GM18861 (cell line): ENCODE results near the gene MACROD2.
"Not testable (repeated sequence)": the region's sequence is repeated elsewhere in the genome, so short reads cannot be mapped to it uniquely, and the experiment has no call there.

Source experiments
- ATAC-seq: cut with Tn5 transposase; IDR thresholded peaks from one replicate; pipeline ENCODE4 v1.9.1; 2021; ENCODE audit not compliant: unreplicated experiment

The MACROD2 gene

DNA sequence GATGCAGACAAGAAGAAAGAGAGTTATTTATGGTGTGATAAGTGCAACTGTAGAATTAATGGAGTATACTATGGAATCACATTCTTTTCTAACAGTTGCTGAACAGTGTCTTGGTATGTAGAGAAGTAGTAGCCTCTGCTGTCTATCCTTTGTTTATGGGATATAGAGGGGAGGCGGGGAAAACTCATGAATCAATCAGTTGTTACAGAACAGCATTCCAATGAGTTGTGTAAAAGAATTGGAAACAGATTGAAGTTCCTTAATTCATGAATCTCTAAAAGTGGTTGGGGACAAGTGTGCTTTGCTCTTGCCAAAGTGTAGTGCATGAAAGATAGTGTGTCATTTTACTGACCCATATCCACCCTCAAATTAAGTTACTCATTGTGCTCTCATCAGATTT is 264.4 kb downstream of the MACROD2 start:
- ATAC-seq: no peak

DNA sequence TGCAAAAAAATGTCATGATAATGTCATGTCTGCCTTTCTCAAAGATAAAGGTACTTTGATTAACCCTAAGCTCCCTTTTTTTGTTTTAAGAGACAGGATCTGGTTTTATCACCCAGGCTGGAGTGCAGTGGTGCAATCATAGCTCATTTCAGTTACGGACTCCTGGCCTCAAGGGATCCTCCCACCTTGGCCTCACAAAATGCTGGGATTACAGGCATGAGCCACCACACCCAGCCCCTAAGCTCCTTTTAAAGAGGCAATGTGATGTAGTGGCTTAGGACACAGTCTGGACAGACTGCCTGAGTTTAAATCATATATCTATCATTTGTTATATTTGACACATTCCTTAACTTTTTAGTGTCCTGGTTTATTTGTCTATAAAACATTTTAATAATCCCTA is 265.1 kb downstream of the MACROD2 start:
- ATAC-seq: no peak

DNA sequence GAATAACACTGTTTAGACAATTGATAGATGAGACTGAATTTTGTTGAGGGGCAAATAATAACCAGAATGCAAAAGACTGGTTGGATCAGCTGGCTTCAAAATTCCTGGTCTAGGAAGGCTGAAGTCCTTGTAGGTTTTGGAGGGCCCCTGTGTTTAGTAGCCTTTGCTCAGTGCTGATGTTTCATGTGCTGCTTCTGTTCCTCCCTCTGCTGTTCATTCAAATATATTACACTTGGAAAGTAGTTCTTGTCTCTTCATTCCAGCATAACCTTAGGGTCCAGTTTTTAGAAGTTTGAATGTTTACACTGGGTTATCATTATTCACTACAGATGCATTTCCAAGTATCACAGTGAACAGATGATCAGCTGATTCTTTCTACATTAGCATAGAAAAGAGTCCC is 269.6 kb downstream of the MACROD2 start:
- ATAC-seq: no peak

DNA sequence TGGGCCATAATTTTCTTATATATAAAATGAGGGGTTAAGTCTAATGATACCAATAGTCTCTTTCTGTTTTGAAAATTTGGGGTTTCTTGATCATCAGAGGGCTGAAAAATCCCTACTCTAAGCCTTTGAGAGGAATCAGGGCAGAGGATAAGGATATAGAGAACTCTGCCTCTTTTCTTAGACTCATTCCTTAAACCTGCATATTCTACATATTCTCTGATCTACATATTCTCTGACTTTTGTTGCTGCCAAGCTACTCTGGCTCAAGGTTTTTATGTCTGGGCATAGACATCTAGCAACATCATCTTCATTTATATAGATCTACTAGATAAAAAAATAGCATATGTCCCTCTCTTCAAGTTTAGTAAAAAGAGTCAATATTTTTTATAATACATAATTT is 270.9 kb downstream of the MACROD2 start:
- ATAC-seq: no peak

DNA sequence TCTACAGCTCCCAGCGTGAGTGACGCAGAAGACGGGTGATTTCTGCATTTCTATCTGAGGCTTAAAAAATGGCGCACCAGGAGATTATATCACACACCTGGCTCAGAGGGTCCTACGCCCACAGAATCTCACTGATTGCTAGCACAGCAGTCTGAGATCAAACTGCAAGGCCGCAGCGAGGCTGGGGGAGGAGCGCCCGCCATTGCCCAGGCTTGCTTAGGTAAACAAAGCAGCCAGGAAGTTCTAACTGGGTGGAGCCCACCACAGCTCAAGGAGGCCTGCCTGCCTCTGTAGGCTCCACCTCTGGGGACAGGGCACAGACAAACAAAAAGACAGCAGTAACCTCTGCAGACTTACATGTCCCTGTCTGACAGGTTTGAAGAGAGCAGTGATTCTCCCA is 275.4 kb downstream of the MACROD2 start:
- not testable (repeated sequence) for ATAC-seq

DNA sequence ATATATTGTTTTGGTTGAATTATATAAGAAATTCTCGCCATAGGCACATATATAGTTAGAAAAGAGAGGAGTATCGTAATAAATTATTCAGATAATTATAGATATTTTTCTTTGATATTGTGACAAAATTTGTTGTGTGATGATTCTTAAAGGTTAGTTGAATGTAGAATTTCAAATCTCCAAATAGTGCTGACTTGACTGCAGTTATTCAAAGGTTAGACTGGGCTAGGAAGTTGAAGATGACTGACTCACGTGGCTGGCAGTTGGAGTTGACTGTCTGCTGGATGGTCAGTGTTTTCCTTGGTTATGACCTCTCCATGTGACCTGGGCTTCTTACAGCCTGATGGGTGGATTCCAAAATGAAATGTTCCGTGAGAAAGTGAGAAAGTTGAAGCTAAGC is 286.8 kb downstream of the MACROD2 start:
- ATAC-seq: no peak

DNA sequence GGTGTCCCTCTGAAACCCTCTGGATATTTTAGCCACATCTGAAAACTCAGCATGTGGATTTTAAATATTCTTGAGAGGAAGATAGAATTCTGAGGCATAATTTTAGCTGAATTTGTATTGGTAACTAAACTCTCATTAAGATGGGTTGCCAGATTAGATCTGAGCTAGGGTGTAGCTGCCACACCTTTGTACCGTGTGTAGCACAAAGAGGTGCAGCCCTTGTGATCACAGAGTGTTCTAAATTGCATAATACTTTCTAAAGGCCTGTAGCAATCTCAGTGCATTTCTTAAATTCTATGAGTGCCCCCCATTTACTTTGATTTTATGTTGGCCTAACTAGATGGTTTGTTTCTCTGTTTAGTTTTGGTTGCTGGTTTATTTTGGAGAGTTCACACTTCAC is 289.1 kb downstream of the MACROD2 start:
- ATAC-seq: no peak

DNA sequence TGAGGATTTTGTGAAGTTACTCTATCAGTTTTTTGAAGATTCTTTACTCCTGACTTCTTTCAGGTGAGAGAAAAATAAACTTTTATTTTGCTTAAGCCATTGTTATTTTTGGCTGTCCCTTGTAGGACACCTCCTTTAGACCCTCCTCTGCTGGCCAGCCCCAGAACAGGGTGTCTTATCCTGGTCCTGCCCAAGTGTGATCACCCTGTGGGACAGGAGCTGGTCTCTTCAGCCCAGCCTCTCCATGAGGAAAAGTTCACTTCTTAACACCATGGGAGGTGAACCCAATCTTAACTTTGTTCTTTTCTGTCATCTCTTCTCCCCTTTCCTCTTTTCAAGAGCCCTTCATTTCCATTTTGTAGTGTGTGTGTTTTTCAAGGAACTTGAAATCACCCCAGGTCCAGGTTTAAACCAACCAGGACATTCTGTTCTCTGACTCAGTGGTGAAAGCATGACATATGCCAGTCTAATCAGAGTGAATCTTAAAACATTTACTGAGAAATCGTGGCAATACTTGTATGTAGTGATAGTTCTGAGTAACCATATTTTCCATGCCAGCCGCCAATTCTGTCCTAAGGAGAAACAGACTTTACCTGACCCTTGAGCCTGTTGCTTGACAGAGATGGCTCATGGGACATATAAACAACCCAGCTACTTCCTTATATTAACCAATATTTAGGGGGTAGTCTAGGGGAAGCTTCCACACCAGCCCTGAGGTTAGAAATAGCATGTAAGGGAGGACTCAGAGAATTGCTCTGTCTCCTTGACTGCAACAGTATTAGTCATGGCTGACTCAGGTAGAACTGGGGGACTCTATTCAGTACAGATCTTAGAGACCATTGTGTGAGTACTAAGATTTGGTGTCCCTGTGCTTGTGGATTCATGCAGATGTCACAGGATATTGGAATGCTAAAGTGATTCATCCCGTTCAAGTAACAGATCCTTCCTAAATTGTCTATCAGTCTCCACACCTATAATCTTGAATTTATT is 293.3 kb downstream of the MACROD2 start:
- no peak for ATAC-seq

DNA sequence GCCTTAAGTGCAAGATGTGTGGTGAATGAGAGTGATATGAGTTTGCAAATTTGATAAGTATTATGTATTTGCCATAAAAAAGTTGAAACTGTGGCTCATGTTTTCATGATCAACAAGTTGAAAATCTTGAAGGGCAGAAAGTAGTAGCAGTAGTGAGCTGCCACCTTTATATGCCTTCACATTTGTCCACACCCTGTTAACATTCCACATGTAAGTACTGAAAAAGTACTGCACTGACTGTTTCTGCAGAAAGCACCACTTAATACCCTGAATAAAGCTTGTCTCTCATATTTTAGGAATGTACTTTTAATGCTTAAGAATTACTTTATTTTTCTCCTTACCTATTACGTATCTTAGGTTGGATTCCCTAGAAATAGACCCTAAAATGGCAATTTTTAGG is 296.2 kb downstream of the MACROD2 start:
- no peak for ATAC-seq

DNA sequence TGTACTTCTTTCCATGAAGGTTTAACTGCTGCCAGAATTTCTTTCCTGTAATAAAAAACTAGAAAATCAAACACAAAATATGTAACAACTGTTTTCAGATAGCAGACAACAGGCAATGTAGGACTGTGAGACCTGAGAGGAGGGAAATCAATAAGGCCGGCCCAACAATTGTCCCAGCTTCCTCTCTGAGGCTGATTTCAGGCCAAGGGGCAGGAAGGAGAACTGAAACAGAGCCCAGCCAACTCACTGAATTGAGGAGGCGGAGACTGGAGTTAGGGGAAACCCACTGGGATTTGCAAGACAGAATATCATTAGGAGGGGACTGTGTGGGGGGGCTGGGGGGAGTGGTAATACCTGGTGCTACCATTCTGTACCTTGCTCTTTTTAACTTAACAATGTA is 299.9 kb downstream of the MACROD2 start:
- no peak for ATAC-seq

DNA sequence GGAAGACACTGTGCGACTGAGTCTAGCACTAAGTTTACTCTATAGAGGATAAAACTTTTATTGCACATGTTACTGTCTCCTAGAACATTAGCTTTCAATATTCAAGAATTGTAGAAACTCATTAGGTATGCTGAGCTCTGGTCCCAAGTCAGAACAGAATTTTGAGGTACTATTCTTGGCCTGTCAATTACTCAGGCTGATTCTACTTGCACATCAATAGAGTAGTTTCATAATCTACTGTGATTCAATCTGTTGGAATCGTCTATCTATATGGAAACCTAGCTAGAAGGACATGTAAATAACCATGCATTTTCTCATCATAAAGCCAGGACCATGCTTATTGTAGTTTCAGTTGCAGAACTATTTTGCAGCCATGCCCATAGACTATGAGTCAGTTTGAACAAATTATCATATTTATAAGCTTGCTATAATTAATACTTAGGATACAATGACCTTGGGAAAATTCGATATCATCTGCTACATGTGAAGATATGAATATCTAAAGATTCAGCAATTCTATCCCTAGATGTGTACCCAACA is 300.5 kb downstream of the MACROD2 start:
- no peak for ATAC-seq

DNA sequence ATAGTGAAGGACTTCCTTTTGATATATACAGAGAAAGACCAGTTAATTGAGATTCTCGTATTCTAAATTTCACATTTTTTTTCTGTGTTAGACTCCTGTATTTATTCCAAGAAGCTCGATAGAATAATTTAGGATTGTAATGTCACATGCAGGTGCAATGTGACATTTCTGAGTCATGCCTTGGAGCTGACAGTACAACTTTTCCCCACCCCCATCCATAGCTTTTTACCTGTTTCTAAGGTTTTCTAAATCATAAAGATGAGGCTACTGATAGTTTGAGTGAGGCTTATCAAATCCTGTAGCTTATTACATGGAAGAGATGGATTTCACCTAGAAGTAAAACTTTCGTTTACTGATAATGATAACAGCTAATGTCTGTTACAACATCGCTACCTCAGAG is 304.5 kb downstream of the MACROD2 start:
- ATAC-seq: no peak

DNA sequence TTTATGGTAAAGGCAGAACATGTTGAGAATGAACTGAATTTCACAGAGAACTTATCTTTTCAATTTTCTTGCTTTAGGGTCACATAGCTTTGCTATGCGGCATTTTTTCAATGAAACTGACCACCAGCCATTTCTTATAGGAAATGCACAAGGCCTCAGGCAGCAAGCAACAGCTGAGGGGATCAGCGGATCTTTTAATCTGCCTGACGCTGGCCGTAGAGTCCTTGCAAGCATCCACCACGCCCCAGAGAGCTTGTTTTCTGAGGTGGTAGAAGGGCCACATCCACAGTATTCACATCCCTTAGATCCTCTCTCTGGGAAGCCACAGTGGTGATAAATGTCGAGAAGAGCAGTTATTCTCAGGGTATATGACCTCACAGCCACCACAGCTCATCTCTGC is 307.8 kb downstream of the MACROD2 start:
- ATAC-seq: no peak

DNA sequence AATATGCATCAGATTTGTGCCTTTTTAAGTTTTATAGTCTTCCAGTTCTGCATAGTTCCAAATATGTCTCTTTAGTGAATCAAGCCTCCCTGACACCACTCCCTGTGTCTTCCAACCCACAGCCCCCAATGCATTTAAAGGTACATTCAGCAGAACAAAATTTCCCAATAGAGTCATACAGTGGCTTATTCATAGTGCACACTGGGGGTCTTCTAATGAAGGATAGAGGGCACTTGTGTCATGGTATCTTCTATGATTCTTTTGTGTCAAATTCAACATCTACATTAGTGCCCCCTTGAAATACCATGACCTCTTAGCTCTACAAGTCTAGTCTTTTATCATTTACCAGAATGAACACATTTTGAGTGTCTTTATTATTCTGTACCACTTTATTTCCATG is 308.3 kb downstream of the MACROD2 start:
- ATAC-seq: no peak

DNA sequence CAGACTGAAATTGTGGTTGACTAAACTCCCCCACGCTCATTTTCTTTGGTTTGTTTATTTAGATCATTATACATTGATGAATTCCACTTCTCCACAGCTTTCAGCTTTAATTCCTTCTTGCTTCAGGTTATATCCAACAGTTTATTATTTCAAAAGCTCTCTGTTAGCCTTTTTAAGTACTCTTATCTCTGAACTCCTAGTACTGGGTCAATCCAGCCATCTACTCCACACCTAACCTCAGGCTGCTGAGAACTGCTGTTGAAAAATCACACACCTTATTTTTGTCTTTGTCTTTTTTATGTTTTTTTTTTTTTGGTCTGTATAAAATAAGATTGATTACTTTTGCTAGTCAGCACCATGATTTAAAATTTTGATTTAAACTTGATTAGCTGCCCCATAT is 309.2 kb downstream of the MACROD2 start:
- ATAC-seq: no peak

DNA sequence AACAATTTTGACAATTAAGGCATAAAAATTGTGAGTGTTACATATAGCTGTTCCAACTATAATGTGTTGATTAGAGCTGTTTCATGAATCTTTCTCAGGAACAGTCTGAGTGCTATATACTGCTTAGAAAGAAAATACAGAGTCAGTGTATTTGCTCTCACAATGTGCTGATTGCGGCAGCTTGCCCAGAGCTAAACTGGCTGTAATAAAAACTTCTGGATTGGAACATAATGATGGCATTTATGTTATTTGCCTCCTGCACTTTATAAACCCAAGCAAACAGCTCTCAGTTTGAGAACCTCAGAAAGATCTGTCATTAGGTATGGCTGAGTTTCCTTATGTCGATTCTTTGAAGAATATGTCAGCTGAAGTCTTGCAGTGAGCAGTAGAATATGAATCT is 312.6 kb downstream of the MACROD2 start:
- ATAC-seq: no peak

DNA sequence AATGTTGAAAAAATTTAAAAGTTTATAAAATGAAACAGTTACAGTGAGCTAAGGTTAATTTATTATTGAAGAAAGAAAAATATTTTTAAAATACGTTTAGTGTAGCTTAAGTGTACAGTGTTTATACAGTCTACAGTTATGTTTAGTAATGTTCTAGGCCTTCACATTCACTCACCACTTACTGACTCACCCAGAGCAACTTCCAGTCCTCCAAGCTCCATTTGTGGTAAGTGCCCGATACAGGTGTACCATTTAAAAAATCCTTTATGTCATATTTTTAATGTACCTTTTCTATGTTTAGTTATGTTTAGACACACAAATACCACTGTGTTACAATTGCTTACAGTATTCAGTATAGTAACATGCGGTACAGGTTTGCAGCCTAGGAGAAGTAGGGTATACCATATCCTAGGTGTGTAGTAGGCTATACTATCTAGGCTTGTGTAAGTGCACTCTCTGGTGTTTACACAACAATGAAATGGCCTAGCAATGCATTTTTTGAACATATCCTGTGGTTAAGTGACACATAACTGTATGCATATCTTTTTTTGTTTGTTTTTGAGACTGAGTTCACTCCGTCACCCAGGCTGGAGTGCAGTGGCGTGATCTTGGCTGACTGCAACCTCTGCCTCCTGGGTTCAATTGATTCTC is 315.8 kb downstream of the MACROD2 start:
- no peak for ATAC-seq

DNA sequence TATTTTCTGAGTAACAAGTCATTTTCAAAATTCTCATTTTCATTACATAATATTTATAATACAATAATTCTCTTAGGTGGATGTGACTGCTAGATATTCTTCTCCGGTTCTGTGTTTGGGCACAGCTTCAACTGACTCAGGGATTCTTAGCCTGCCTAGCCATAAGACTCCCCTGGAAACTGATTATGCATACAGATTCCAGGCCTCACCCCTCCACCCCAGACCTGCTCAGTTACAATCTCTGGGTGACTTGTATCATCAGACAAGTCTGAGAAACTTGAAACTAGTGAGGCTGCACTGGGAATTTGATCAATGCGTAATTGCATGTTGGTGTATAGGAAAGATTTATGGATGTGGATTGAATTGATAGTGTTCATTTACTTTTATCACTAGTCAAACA is 316.7 kb downstream of the MACROD2 start:
- no peak for ATAC-seq

DNA sequence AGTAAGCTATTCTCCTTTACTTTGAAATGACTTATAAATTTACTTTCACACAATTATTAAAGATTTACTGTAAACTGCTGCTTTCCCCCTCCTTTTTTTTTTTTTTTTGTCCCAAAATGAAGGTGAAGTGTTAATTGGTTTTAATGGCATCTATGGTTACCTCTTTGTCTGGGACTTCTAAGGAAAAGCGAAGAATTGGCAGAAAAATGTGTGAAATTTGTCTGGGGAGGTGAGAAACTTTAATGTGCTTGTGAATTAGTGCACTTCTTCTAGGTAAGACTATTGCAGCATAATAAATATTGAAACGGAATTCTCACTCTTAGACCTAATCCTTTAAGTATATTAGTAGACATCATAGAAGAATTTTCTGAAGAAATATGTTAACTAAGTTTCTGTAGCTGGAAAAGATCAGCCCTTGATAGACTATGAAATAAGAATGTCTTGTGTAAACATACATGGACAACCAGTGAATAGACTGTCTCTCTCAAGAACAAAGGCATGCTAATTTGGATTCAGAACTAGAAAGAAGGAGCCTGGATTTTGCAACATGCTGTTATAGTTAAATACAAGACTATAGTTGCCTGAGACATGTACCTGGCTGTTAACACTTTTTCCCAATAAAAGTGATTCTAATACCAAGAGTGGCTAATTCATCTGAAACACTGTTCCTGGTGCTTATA is 318.2 kb downstream of the MACROD2 start:
- ATAC-seq: no peak

DNA sequence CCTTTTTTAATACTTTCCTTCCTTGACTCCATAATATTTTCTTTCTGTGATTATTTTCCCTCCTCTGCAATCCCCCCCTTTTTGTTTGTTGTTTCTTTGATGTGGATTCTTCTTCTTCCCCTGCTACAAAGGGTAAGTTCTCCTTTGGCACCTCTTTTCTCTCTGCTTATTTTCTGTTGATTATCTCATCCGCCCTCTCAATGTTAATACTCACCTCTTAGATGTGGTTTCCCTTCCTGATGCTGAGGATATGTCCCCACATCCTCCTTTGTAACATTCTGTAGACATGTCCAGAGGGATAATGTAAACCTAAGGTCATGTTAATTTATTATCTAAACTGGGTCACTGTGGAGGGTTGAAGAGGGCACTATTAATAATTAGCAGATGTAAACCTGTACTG is 324.4 kb downstream of the MACROD2 start:
- no peak for ATAC-seq

DNA sequence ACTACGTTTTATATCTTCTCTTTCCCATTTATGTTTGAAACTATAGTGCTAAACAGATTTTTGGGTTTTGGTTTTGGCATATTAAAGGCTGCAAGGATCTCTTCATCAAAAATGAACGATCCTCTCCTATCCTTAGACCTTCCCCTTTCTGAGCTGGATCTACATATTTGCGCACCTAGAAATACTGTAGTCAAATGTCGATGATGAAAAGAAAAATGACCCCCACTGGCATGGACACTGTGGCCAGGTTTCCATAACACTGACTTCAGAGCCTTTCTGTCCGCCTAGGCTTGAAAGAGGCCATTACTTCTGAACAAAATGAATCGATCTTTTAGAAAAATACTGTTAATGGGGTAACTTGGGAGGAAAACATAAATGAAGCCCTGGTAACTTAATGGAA is 336.3 kb downstream of the MACROD2 start:
- no peak for ATAC-seq

DNA sequence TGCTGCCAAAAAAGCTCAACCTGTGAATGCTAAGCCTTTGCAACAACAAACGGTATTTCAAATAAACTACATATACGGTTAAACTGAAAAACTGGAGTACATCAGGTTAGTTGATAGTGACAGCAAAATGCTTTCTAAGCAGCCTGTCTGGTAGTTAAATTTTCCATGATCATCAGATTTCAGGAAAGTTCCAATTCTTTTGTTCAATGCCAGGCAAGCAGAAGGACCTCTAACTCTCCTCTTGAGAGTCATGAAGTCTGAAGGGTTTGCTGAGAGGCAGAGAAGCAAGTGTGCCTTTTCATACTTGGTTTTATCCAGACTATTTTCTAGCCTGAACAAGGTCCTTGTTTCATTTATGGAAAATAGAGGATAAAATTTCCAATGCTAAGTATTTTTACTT is 337.6 kb downstream of the MACROD2 start:
- ATAC-seq: no peak
